ENCODE data around the gene FAM98C. TPM values are rescaled to one million over a fixed set of nuclear protein-coding genes. Genes with fewer than 3 reads are reported as not detected.

Gene FAM98C
- total and polyA plus RNA-seq, 2 experiments from 2014 or later = 9.9 to 20.2 TPM

DNA sequence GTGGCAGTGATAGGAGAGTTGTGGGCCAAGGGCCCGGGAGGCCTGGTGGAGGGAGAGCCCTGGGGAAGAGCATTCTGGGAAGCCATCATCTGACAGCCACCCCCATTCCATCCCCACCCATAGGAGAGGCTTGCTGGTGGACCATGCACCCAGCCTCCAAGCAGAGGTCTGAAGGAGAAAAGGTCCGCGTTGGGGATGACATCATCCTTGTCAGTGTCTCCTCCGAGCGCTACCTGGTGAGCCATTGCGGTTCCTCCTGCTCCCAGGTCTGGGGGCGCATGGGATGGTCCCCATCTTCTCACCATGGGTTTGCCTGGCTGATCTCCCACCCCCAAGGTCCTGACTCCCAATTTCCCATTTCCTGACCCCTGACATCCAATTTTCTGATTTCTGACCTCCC is 41.1 kb downstream of the FAM98C start:
- H3K4me2 ChIP-seq = no peak overlapping the region
- H3K27ac ChIP-seq = no peak overlapping the region
- no peak overlapping the region for H2AFZ ChIP-seq
- no peaks in the 10 kb centered on the region for H3K9me3 ChIP-seq (ENCODE audit: low read depth)
- H3K79me2 ChIP-seq = no peaks in the 10 kb centered on the region
- 96% methylated on average over 7 of the region's 7 CpGs for WGBS (ENCODE audit: low lambda C conversion rate, missing lambda C conversion rate)
- no peaks in the 10 kb centered on the region for H3K9me2 ChIP-seq (replicated peaks; ENCODE audit: insufficient read depth)
- H3K4me3 ChIP-seq = no peak overlapping the region
- H3K36me3 ChIP-seq (replicated peaks; ENCODE audit: insufficient read depth, low read depth) = no peaks in the 10 kb centered on the region
- no peaks in the 10 kb centered on the region for H3K27me3 ChIP-seq
- TF ChIP-seq, protein P1, sequence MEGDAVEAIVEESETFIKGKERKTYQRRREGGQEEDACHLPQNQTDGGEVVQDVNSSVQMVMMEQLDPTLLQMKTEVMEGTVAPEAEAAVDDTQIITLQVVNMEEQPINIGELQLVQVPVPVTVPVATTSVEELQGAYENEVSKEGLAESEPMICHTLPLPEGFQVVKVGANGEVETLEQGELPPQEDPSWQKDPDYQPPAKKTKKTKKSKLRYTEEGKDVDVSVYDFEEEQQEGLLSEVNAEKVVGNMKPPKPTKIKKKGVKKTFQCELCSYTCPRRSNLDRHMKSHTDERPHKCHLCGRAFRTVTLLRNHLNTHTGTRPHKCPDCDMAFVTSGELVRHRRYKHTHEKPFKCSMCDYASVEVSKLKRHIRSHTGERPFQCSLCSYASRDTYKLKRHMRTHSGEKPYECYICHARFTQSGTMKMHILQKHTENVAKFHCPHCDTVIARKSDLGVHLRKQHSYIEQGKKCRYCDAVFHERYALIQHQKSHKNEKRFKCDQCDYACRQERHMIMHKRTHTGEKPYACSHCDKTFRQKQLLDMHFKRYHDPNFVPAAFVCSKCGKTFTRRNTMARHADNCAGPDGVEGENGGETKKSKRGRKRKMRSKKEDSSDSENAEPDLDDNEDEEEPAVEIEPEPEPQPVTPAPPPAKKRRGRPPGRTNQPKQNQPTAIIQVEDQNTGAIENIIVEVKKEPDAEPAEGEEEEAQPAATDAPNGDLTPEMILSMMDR (IDR thresholded peaks at IDR 0.05; ENCODE audit: poor library complexity) = no peak
- TF ChIP-seq EZH2 (IDR thresholded peaks at IDR 0.05; ENCODE audit: borderline replicate concordance) = no peak
- no peak for TF ChIP-seq EZH2phosphoT487 (IDR thresholded peaks at IDR 0.05; ENCODE audit: low read depth, severe bottlenecking, unreplicated experiment)
- H4K20me1 ChIP-seq (ENCODE audit: insufficient read depth, poor library complexity, severe bottlenecking) = no peaks in the 10 kb centered on the region
- no peaks in the 10 kb centered on the region for H3K4me1 ChIP-seq (ENCODE audit: insufficient read depth)
- no peak for DNase-seq (ENCODE audit: low spot score)

- Histone ChIP-seq H3K4me3 (no peak overlapping the region), H3K9me3 (ENCODE audit: low read depth) (no peaks in the 10 kb centered on the region), H3K36me3 (replicated peaks; ENCODE audit: insufficient read depth, low read depth) (no peaks in the 10 kb centered on the region), H2AFZ (no peak overlapping the region), H4K20me1 (ENCODE audit: insufficient read depth, poor library complexity, severe bottlenecking) (no peaks in the 10 kb centered on the region), H3K4me2 (no peak overlapping the region), H3K27ac (no peak overlapping the region), H3K79me2 (no peaks in the 10 kb centered on the region), H3K4me1 (ENCODE audit: insufficient read depth) (no peaks in the 10 kb centered on the region), H3K27me3 (no peaks in the 10 kb centered on the region), H3K9me2 (replicated peaks; ENCODE audit: insufficient read depth) (no peaks in the 10 kb centered on the region)
- WGBS (ENCODE audit: low lambda C conversion rate, missing lambda C conversion rate) = 94% methylated on average over 7 of the region's 7 CpGs
- DNase-seq (ENCODE audit: low spot score) = no peak
- TF ChIP-seq EZH2phosphoT487 (IDR thresholded peaks at IDR 0.05; ENCODE audit: low read depth, severe bottlenecking, unreplicated experiment) = no peak
Observed at GRCh38 chr19:38445362-38445761, 42.5 kb downstream of the FAM98C start.

DNA sequence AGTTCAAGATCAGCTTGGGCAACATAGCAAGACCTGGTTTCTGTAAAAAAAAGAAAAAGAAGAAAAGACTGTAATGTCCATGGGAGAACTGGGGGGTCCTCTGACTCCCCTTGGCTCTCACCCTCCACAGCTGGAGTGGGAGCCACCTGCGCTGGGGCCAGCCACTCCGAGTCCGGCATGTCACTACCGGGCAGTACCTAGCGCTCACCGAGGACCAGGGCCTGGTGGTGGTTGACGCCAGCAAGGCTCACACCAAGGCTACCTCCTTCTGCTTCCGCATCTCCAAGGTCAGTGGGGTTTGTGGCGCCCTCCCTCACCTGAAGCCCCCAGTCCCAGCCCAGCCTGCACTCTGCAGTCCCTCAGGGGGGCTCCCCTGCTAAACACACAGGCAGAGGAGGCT is 45.3 kb downstream of the FAM98C start:
- WGBS (ENCODE audit: low lambda C conversion rate, missing lambda C conversion rate) = 92% methylated on average over 9 of the region's 9 CpGs
- TF ChIP-seq EZH2phosphoT487 (IDR thresholded peaks at IDR 0.05; ENCODE audit: low read depth, severe bottlenecking, unreplicated experiment) (no peak), EZH2 (IDR thresholded peaks at IDR 0.05; ENCODE audit: borderline replicate concordance) (no peak)
- TF ChIP-seq, protein P1 (IDR thresholded peaks at IDR 0.05; ENCODE audit: poor library complexity) = no peak

DNA sequence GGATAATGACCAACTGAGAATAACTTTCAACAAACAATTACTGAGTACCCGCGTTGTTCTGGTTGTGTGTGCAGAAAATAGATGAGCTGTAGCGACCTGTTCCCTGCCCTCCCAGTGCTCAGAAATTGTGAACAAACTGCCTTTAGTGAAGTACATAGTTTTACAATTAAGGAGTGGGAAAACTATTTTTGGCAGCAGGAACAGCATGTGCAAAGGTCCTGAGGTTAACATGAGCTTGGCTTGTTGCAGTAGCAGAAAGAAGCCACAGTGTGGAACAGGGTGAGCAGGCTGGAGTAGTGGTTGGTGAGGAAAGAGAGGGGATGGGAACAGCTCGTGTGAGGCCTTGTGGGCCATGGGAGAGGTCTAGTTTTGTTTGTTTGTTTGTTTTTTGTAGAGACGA is 46.6 kb downstream of the FAM98C start:
- 83% methylated on average over 5 of the region's 5 CpGs for WGBS (ENCODE audit: low lambda C conversion rate, missing lambda C conversion rate)
- Histone ChIP-seq H4K20me1 (ENCODE audit: insufficient read depth, poor library complexity, severe bottlenecking) (no peaks in the 10 kb centered on the region), H3K36me3 (replicated peaks; ENCODE audit: insufficient read depth, low read depth) (no peaks in the 10 kb centered on the region), H3K9me2 (replicated peaks; ENCODE audit: insufficient read depth) (no peaks in the 10 kb centered on the region), H3K4me3 (no peak overlapping the region), H3K27ac (no peak overlapping the region), H3K4me1 (ENCODE audit: insufficient read depth) (no peaks in the 10 kb centered on the region), H3K4me2 (no peak overlapping the region), H2AFZ (no peak overlapping the region), H3K9me3 (ENCODE audit: low read depth) (no peaks in the 10 kb centered on the region), H3K27me3 (no peaks in the 10 kb centered on the region), H3K79me2 (no peaks in the 10 kb centered on the region)
- no peak for TF ChIP-seq EZH2phosphoT487 (IDR thresholded peaks at IDR 0.05; ENCODE audit: low read depth, severe bottlenecking, unreplicated experiment)
- TF ChIP-seq, protein P1 (IDR thresholded peaks at IDR 0.05; ENCODE audit: poor library complexity) = no peak
- TF ChIP-seq EZH2 (IDR thresholded peaks at IDR 0.05; ENCODE audit: borderline replicate concordance) = no peak
- no peak for DNase-seq (ENCODE audit: low spot score)

More for the DNA sequence above, 45.3 kb downstream of the FAM98C start:
- Histone ChIP-seq H4K20me1 (ENCODE audit: insufficient read depth, poor library complexity, severe bottlenecking) (no peaks in the 10 kb centered on the region), H3K4me1 (ENCODE audit: insufficient read depth) (no peaks in the 10 kb centered on the region), H3K27ac (no peak overlapping the region), H3K27me3 (no peaks in the 10 kb centered on the region), H2AFZ (no peak overlapping the region), H3K36me3 (replicated peaks; ENCODE audit: insufficient read depth, low read depth) (no peaks in the 10 kb centered on the region), H3K79me2 (no peaks in the 10 kb centered on the region), H3K9me3 (ENCODE audit: low read depth) (no peaks in the 10 kb centered on the region), H3K4me2 (no peak overlapping the region), H3K9me2 (replicated peaks; ENCODE audit: insufficient read depth) (no peaks in the 10 kb centered on the region), H3K4me3 (no peak overlapping the region)
- DNase-seq (ENCODE audit: low spot score) = no peak
